ENCODE measurements around the gene SORT1. TPM values are rescaled to one million over a fixed set of nuclear protein-coding genes. Genes with fewer than 3 reads are reported as not detected.

The SORT1 gene
- total and polyA plus RNA-seq, 12 donors, result 32.8 to 235 (median 119) TPM

- no peak overlapping the region for H3K4me3 ChIP-seq
- DNase-seq, result no peak
- ATAC-seq, result peak in 1 of 8 donors; percentile 29
- WGBS, 2 donors, result 93 to 96% methylated on average over 5 of the region's 5 CpGs
- no peaks in the 10 kb centered on the region for H3K27me3 ChIP-seq
- H3K4me1 ChIP-seq, result peaks cover 0 to 17% (median 0%) of the 10 kb centered on the region in 9 donors
- no peak for TF ChIP-seq CTCF (IDR thresholded peaks at IDR 0.05)
- H3K36me3 ChIP-seq, result peaks cover 0 to 90% (median 48%) of the 10 kb centered on the region in 9 donors
- intact Hi-C loops (cut with DNase I), result loop anchor here in 4 of 10 donors (5.0 kb wide), 4 partner anchors 39 to 51 kb away; partner anchors contain the start of gene SORT1 (in 1 of the 4)
- H3K27ac ChIP-seq, result no peak overlapping the region
- H3K9me3 ChIP-seq, result no peaks in the 10 kb centered on the region
These were observed 46.3 kb downstream of the SORT1 start for GRCh38 chr1:109351457-109351856.

- no peak overlapping the region for H3K4me3 ChIP-seq
- intact Hi-C loops (cut with DNase I), result loop anchor here in 4 of 10 donors (5.0 kb wide), 4 partner anchors 38 to 52 kb away; partner anchors contain the start of gene SORT1 (in 1 of the 4)
- TF ChIP-seq CTCF (IDR thresholded peaks at IDR 0.05), result no peak
These were observed 47.1 kb downstream of the SORT1 start for GRCh38 chr1:109350655-109351054.

GRCh38 chr1:109350182-109350581 lies 47.5 kb downstream of the SORT1 start:
- H3K9me3 ChIP-seq, result no peaks in the 10 kb centered on the region
- no peak overlapping the region for H3K4me3 ChIP-seq
- H3K36me3 ChIP-seq, result peaks cover 0 to 99% (median 54%) of the 10 kb centered on the region in 9 donors
- intact Hi-C loops (cut with DNase I), result loop anchor here in 4 of 10 donors (5.0 kb wide), 4 partner anchors 38 to 52 kb away; partner anchors contain the start of gene SORT1 (in 1 of the 4)
- ATAC-seq (no peak), DNase-seq (no peak)
- no peak overlapping the region for H3K27ac ChIP-seq
- WGBS, 2 donors, result 94 to 96% methylated on average over 4 of the region's 4 CpGs
- TF ChIP-seq CTCF (IDR thresholded peaks at IDR 0.05), result no peak
- peaks cover 0 to 17% (median 0%) of the 10 kb centered on the region in 9 donors for H3K4me1 ChIP-seq
- no peaks in the 10 kb centered on the region for H3K27me3 ChIP-seq

More at GRCh38 chr1:109350655-109351054, 47.1 kb downstream of the SORT1 start:
- ATAC-seq (no peak), DNase-seq (no peak)
- no peak overlapping the region for H3K27ac ChIP-seq
- no peaks in the 10 kb centered on the region for H3K27me3 ChIP-seq
- peaks cover 0 to 17% (median 0%) of the 10 kb centered on the region in 9 donors for H3K4me1 ChIP-seq
- no peaks in the 10 kb centered on the region for H3K9me3 ChIP-seq
- 91 to 98% methylated on average over 1 of the region's 1 CpG for WGBS, 2 donors
- peaks cover 0 to 97% (median 54%) of the 10 kb centered on the region in 9 donors for H3K36me3 ChIP-seq

- intact Hi-C loops (cut with DNase I), result loop anchor here in 2 of 10 donors (10.0 kb wide), 1 partner anchor 47 kb away; the partner anchor contains the start of gene SORT1 (in 2 of the 2)
These were observed 50.2 kb downstream of the SORT1 start for GRCh38 chr1:109347511-109347910.

More at GRCh38 chr1:109347511-109347910, 50.2 kb downstream of the SORT1 start:
- H3K36me3 ChIP-seq, result peaks cover 0 to 97% (median 58%) of the 10 kb centered on the region in 9 donors
- no peak for DNase-seq
- H3K4me3 ChIP-seq, result no peak overlapping the region
- WGBS, 2 donors, result 91 to 96% methylated on average over 6 of the region's 6 CpGs
- peaks cover 0 to 18% (median 10%) of the 10 kb centered on the region in 9 donors for H3K4me1 ChIP-seq
- TF ChIP-seq CTCF (IDR thresholded peaks at IDR 0.05), result no peak
- ATAC-seq, result no peak
- H3K27ac ChIP-seq, result no peak overlapping the region
- no peaks in the 10 kb centered on the region for H3K27me3 ChIP-seq
- H3K9me3 ChIP-seq, result no peaks in the 10 kb centered on the region

Data from heart right ventricle (tissue), 16 donors.